Measurements from ENCODE around the gene KIF26B.

The KIF26B gene

GRCh38 chr1:245260110-245260882 lies 105.5 kb downstream of the KIF26B start:
- peaks cover 7% of the 10 kb centered on the region for H3K4me1 Mint-ChIP-seq (ENCODE audit: low read depth)
- H3K9me3 Mint-ChIP-seq: peaks cover 13% of the 10 kb centered on the region
- no peaks in the 10 kb centered on the region for H3K36me3 Mint-ChIP-seq (ENCODE audit: low read depth)
- H3K27me3 Mint-ChIP-seq: peaks cover 95% of the 10 kb centered on the region
- intact Hi-C loops (cut with micrococcal nuclease): no loop called here
- H3K27ac Mint-ChIP-seq: no peak overlapping the region
- H3K4me3 Mint-ChIP-seq: no peak overlapping the region

DNA sequence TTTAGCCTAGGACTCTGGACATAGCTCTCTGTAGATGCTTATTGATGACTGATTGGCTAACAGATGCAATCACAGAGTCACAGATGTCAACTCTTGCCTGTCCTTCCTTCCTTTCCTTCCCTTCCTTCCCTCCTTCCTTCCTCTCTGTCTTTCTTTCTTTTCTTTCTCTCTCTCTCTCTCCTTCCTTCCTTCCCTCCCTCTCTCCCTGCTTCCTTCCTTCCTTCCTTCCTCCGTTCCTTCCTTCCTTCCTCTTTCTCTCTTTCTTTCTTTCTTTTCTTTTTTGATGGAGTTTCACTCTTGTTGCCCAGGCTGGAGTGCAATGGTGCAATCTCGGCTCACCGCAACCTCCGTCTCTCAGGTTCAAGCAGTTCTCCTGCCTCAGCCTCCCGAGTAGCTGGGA lies 106.1 kb downstream of the KIF26B start:
- H3K36me3 Mint-ChIP-seq (ENCODE audit: low read depth): no peaks in the 10 kb centered on the region
- no peak overlapping the region for H3K4me3 Mint-ChIP-seq
- intact Hi-C loops (cut with micrococcal nuclease): no loop called here
- no peak overlapping the region for H3K27ac Mint-ChIP-seq
- H3K9me3 Mint-ChIP-seq: peaks cover 12% of the 10 kb centered on the region
- H3K4me1 Mint-ChIP-seq (ENCODE audit: low read depth): peaks cover 7% of the 10 kb centered on the region
- peaks cover 99% of the 10 kb centered on the region for H3K27me3 Mint-ChIP-seq

DNA sequence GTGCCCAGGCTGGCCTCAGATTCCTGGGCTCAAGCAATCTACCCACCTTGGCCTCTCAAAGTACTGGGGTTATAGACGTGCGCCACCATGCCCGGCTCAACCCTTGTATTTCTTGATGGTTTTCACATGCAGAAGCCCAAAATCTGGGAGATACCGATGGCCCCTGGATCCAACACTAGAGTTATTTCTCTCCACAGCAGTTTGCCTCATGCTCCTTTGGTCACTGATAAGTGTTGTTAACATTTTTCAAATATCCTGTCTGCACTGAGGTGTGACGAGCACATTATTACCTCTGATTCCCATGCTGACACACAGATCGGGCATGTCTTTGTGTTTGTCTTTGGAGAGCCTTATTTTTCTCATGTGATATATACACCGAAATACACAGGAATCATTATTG lies 107.0 kb downstream of the KIF26B start:
- Mint-ChIP-seq H3K36me3 (ENCODE audit: low read depth) (no peaks in the 10 kb centered on the region), H3K27me3 (peaks cover 96% of the 10 kb centered on the region), H3K4me3 (no peak overlapping the region), H3K4me1 (ENCODE audit: low read depth) (peaks cover 7% of the 10 kb centered on the region), H3K27ac (no peak overlapping the region), H3K9me3 (peaks cover 7% of the 10 kb centered on the region)
- intact Hi-C loops (cut with micrococcal nuclease): no loop called here

- intact Hi-C loops (cut with micrococcal nuclease): no loop called here
- no peak overlapping the region for H3K27ac Mint-ChIP-seq
- no peak overlapping the region for H3K4me3 Mint-ChIP-seq
- no peaks in the 10 kb centered on the region for H3K9me3 Mint-ChIP-seq
- H3K36me3 Mint-ChIP-seq (ENCODE audit: low read depth): no peaks in the 10 kb centered on the region
- peaks cover 4% of the 10 kb centered on the region for H3K4me1 Mint-ChIP-seq (ENCODE audit: low read depth)
- H3K27me3 Mint-ChIP-seq: peaks cover 93% of the 10 kb centered on the region
Observed at GRCh38 chr1:245263529-245264095, 108.8 kb downstream of the KIF26B start.

GRCh38 chr1:245264226-245264625 lies 109.4 kb downstream of the KIF26B start:
- Mint-ChIP-seq H3K4me3 (no peak overlapping the region), H3K27ac (no peak overlapping the region), H3K9me3 (no peaks in the 10 kb centered on the region), H3K36me3 (ENCODE audit: low read depth) (no peaks in the 10 kb centered on the region), H3K4me1 (ENCODE audit: low read depth) (no peaks in the 10 kb centered on the region), H3K27me3 (peaks cover 93% of the 10 kb centered on the region)
- intact Hi-C loops (cut with micrococcal nuclease): no loop called here

DNA sequence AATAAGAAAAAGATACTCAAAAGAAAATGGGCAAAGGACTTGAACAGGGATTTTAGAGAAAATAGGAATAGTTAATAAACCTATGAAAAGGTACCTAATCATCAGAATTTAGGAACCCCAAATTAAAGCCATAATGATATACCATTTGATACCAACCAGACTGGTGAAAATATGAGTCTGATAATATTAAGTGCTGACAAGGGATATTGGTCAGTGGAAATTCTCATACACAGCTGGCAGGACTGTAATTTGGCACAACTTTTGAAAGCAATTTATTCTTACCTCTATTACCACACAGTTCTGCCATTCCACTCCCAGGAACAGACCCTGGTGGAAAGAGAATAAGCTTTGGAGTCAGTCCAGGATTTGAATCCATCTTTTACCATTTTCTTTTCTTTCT lies 111.3 kb downstream of the KIF26B start:
- Mint-ChIP-seq H3K27me3 (peaks cover 91% of the 10 kb centered on the region), H3K36me3 (ENCODE audit: low read depth) (no peaks in the 10 kb centered on the region), H3K9me3 (peaks cover 7% of the 10 kb centered on the region), H3K4me1 (ENCODE audit: low read depth) (no peaks in the 10 kb centered on the region), H3K4me3 (no peak overlapping the region), H3K27ac (no peak overlapping the region)
- intact Hi-C loops (cut with micrococcal nuclease): no loop called here

DNA sequence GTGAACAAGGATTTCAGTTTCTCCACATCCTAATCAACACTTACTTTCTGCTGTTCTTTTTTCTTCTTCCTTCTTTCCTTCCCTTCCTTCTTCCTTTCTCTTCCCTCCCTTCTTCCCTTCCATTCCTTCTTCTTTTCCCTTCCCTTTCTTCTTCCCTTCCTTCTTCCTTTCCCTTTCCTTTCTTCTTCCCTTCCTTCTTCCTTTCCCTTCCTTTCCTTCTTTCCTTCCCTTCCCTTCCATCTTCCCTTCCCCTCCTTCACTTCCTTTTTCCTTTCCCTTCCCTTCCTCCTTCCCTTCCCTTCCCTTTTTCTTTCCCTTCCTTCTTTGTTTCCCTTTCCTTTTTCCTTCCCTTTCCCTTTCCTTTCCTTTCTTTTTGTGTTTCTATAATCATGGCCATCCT lies 115.3 kb downstream of the KIF26B start:
- H3K4me1 Mint-ChIP-seq (ENCODE audit: low read depth): no peaks in the 10 kb centered on the region
- intact Hi-C loops (cut with micrococcal nuclease): no loop called here
- H3K4me3 Mint-ChIP-seq: no peak overlapping the region
- no peaks in the 10 kb centered on the region for H3K36me3 Mint-ChIP-seq (ENCODE audit: low read depth)
- peaks cover 85% of the 10 kb centered on the region for H3K27me3 Mint-ChIP-seq
- H3K27ac Mint-ChIP-seq: no peak overlapping the region
- H3K9me3 Mint-ChIP-seq: peaks cover 9% of the 10 kb centered on the region

GRCh38 chr1:245270972-245271371 lies 116.2 kb downstream of the KIF26B start:
- Mint-ChIP-seq H3K9me3 (peaks cover 9% of the 10 kb centered on the region), H3K27ac (no peak overlapping the region), H3K4me1 (ENCODE audit: low read depth) (no peaks in the 10 kb centered on the region), H3K27me3 (peaks cover 86% of the 10 kb centered on the region), H3K36me3 (ENCODE audit: low read depth) (no peaks in the 10 kb centered on the region), H3K4me3 (no peak overlapping the region)
- intact Hi-C loops (cut with micrococcal nuclease): no loop called here

DNA sequence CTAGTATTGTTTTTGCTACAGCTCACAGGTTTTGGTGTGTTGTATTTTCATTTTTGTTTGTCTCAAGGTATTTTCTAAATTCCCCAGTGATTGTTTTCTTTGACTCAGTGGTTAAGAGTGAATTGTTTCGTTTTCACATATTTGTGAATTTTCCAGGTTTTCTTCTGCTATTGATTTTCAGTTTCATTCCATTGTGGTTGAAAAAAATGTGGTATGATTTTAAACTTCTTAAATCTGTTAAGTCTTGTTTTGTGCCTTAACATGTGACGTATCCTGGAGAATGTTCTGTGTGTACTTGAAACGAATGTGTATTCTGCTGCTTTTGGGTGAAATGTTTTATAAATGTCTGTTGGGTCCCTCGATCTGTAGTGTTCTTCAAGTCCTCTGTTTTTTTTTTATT lies 117.9 kb downstream of the KIF26B start:
- Mint-ChIP-seq H3K36me3 (ENCODE audit: low read depth) (no peaks in the 10 kb centered on the region), H3K4me1 (ENCODE audit: low read depth) (peaks cover 6% of the 10 kb centered on the region), H3K27me3 (peaks cover 88% of the 10 kb centered on the region), H3K9me3 (peaks cover 9% of the 10 kb centered on the region), H3K27ac (no peak overlapping the region), H3K4me3 (no peak overlapping the region)
- intact Hi-C loops (cut with micrococcal nuclease): no loop called here

- intact Hi-C loops (cut with micrococcal nuclease): no loop called here
- Mint-ChIP-seq H3K36me3 (ENCODE audit: low read depth) (no peaks in the 10 kb centered on the region), H3K27ac (no peak overlapping the region), H3K4me1 (ENCODE audit: low read depth) (peaks cover 6% of the 10 kb centered on the region), H3K4me3 (no peak overlapping the region), H3K27me3 (peaks cover 80% of the 10 kb centered on the region), H3K9me3 (no peaks in the 10 kb centered on the region)
Observed at GRCh38 chr1:245276445-245276844, 121.7 kb downstream of the KIF26B start.

- Mint-ChIP-seq H3K9me3 (no peaks in the 10 kb centered on the region), H3K4me3 (no peak overlapping the region), H3K4me1 (ENCODE audit: low read depth) (peaks cover 6% of the 10 kb centered on the region), H3K27ac (no peak overlapping the region), H3K36me3 (ENCODE audit: low read depth) (no peaks in the 10 kb centered on the region), H3K27me3 (peaks cover 79% of the 10 kb centered on the region)
- intact Hi-C loops (cut with micrococcal nuclease): no loop called here
Observed at GRCh38 chr1:245277276-245277675, 122.5 kb downstream of the KIF26B start.

- Mint-ChIP-seq H3K4me1 (ENCODE audit: low read depth) (peaks cover 6% of the 10 kb centered on the region), H3K4me3 (no peak overlapping the region), H3K27ac (no peak overlapping the region), H3K9me3 (no peaks in the 10 kb centered on the region), H3K36me3 (ENCODE audit: low read depth) (no peaks in the 10 kb centered on the region), H3K27me3 (peaks cover 79% of the 10 kb centered on the region)
- intact Hi-C loops (cut with micrococcal nuclease): no loop called here
Observed at GRCh38 chr1:245278846-245279245, 124.1 kb downstream of the KIF26B start.

DNA sequence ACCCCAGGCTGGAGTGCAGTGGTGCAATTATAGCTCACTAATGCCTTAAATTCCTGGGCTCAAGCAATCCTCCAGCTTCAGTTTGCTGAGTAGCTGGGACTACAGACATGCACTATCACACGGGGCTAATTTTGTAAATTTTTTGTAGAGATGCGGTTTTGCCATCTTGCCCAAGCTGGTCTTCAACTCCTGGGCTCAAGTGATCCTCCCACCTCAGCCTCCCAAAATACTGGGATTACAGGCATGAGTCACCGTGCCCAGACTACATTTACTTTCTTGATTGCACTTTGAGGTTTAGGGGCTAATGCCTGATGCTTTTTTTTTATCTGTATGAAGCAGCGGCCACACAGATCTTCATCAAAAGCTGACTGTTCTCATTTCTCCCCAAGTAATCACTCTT lies 124.6 kb downstream of the KIF26B start:
- H3K27ac Mint-ChIP-seq: no peak overlapping the region

GRCh38 chr1:245283001-245283400 lies 128.2 kb downstream of the KIF26B start:
- Mint-ChIP-seq H3K4me1 (ENCODE audit: low read depth) (no peaks in the 10 kb centered on the region), H3K9me3 (no peaks in the 10 kb centered on the region), H3K36me3 (ENCODE audit: low read depth) (no peaks in the 10 kb centered on the region), H3K27me3 (peaks cover 72% of the 10 kb centered on the region), H3K4me3 (no peak overlapping the region), H3K27ac (no peak overlapping the region)
- intact Hi-C loops (cut with micrococcal nuclease): no loop called here

More for the DNA sequence above, 124.6 kb downstream of the KIF26B start:
- intact Hi-C loops (cut with micrococcal nuclease): no loop called here
- H3K4me3 Mint-ChIP-seq: no peak overlapping the region
- H3K27me3 Mint-ChIP-seq: peaks cover 76% of the 10 kb centered on the region
- H3K4me1 Mint-ChIP-seq (ENCODE audit: low read depth): peaks cover 6% of the 10 kb centered on the region
- H3K36me3 Mint-ChIP-seq (ENCODE audit: low read depth): no peaks in the 10 kb centered on the region
- H3K9me3 Mint-ChIP-seq: no peaks in the 10 kb centered on the region

DNA sequence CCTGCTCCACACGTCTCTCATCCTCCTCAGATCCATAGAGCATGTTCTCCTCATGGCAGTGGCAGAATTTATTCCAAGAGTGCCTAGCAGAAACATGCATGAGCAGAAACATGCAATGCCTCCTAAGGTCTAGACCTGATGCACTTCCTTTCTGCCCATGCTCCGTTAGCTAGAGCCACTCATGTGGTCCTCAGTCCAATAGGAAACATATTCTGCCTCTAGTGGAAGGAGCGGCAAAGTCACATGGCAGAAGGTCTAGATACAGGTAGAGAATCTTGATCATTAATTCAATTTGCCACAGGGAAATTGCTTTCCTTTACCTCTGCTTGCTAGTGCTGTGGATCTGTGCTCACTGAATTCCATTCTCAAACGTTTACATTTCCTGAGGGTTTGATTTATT lies 130.4 kb downstream of the KIF26B start:
- Mint-ChIP-seq H3K4me1 (ENCODE audit: low read depth) (no peaks in the 10 kb centered on the region), H3K4me3 (no peak overlapping the region), H3K27me3 (peaks cover 68% of the 10 kb centered on the region), H3K27ac (no peak overlapping the region), H3K9me3 (no peaks in the 10 kb centered on the region), H3K36me3 (ENCODE audit: low read depth) (no peaks in the 10 kb centered on the region)
- intact Hi-C loops (cut with micrococcal nuclease): no loop called here

Data from dendritic cell treated with granulocyte-macrophage colony-stimulating factor and Interleukin-4, amounts not matched to agents 40 ng/mL and 50 ng/mL, for 4 days (primary cell).